ENCODE data around the gene AFAP1. TPM values are rescaled to one million over a fixed set of nuclear protein-coding genes. Genes with fewer than 3 reads are reported as not detected.

The AFAP1 gene
- 54.4 and 55.6 TPM in 2 replicates for total RNA-seq

DNA sequence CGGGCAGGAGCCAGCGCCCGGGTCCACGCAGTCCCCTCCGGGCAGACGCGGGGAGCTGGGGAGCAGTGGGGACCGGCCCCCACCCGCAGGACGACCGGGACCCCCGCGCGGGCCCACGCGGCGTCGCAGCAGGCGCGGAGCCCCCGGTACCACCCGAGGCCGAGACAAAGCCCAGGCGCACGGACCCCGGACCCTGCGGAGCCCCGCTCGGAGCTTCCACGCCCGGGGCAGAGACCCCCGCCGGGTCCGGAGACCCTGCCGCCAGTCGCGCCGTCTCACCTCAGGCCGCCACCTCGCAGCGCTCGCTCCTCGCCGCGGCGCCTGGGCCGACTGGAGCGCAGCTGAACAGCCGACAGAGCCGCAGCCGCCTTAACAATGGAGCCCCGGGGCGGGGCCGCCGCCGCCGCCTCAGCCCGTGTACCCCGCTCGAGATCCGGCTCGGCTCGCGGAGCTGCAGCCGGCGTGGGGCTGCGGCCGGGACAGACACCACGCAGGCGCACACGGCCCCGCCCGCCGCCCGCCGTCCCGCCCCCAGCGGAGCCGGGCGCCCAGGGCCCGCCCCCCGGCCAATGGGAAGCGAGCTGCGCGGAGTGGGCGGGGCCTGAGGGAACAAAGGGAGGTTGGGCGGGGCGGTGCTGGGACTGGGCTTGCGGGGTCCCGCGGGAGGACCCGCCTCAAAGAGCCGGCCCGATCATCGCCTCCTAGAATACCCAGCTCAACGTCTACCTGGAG is at the start of gene AFAP1:
AFAP1 (minus strand) TSS at position 485 of the 732 bp plus-strand sequence. CDS start 67,783 bp downstream, outside the sequence.
- TF ChIP-seq, protein P1, sequence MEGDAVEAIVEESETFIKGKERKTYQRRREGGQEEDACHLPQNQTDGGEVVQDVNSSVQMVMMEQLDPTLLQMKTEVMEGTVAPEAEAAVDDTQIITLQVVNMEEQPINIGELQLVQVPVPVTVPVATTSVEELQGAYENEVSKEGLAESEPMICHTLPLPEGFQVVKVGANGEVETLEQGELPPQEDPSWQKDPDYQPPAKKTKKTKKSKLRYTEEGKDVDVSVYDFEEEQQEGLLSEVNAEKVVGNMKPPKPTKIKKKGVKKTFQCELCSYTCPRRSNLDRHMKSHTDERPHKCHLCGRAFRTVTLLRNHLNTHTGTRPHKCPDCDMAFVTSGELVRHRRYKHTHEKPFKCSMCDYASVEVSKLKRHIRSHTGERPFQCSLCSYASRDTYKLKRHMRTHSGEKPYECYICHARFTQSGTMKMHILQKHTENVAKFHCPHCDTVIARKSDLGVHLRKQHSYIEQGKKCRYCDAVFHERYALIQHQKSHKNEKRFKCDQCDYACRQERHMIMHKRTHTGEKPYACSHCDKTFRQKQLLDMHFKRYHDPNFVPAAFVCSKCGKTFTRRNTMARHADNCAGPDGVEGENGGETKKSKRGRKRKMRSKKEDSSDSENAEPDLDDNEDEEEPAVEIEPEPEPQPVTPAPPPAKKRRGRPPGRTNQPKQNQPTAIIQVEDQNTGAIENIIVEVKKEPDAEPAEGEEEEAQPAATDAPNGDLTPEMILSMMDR (IDR thresholded peaks at IDR 0.05; ENCODE audit: insufficient read depth, low read length, poor library complexity, severe bottlenecking) = no peak
- Histone ChIP-seq H3K27me3 (ENCODE audit: control insufficient read depth, insufficient read depth, low read length) (no peaks in the 10 kb centered on the region), H3K36me3 (ENCODE audit: control insufficient read depth, insufficient read depth, low read length) (no peaks in the 10 kb centered on the region), H3K4me3 (ENCODE audit: low read depth, low read length) (peak within 1 kb of the TSS; percentile 72)
- DNase-seq (ENCODE audit: low read depth) = no peak

GRCh38 chr4:7988437-7988836 is 48.8 kb upstream of the AFAP1 start:
- peaks cover 21% of the 10 kb centered on the region for H3K27me3 ChIP-seq (ENCODE audit: control insufficient read depth, insufficient read depth, low read length)
- DNase-seq (ENCODE audit: low read depth) = no peak
- TF ChIP-seq, protein P1 (IDR thresholded peaks at IDR 0.05; ENCODE audit: insufficient read depth, low read length, poor library complexity, severe bottlenecking) = no peak
- no peak overlapping the region for H3K4me3 ChIP-seq (ENCODE audit: low read depth, low read length)
- no peaks in the 10 kb centered on the region for H3K36me3 ChIP-seq (ENCODE audit: control insufficient read depth, insufficient read depth, low read length)

GRCh38 chr4:7987148-7987989 is 47.7 kb upstream of the AFAP1 start:
- DNase-seq (ENCODE audit: low read depth) = no peak
- H3K36me3 ChIP-seq (ENCODE audit: control insufficient read depth, insufficient read depth, low read length) = no peaks in the 10 kb centered on the region
- peaks cover 21% of the 10 kb centered on the region for H3K27me3 ChIP-seq (ENCODE audit: control insufficient read depth, insufficient read depth, low read length)
- TF ChIP-seq, protein P1 (IDR thresholded peaks at IDR 0.05; ENCODE audit: insufficient read depth, low read length, poor library complexity, severe bottlenecking) = peak; percentile 87
- H3K4me3 ChIP-seq (ENCODE audit: low read depth, low read length) = no peak overlapping the region

DNA sequence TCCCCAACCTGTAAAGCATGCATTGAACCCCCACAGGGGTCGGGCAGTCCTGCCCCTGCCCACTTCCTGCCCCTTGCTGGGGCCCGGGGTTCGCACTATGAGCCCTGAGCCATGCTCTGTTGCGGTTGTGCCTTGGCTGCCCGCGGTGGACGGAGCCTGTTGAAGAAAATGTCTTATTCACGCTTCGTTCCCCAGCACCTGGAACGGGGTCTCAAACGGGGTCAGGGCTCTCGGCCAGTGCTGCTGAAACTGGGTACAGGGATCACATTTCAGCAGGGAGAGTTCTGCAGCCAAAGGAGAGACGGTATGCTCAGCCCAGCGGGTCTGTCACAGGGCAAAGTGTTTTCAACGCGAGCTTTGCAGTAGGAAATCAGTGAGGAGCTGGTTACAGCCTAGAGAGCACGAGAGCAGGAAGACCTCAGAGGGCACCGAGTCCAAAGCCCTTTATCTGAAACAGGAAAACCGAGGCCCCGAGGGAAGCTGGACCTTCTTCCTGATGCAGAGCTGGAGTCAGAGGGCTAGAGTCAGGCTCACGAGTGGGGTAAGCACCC is 46.3 kb upstream of the AFAP1 start:
- TF ChIP-seq, protein P1 (IDR thresholded peaks at IDR 0.05; ENCODE audit: insufficient read depth, low read length, poor library complexity, severe bottlenecking) = no peak
- H3K27me3 ChIP-seq (ENCODE audit: control insufficient read depth, insufficient read depth, low read length) = peaks cover 17% of the 10 kb centered on the region
- no peaks in the 10 kb centered on the region for H3K36me3 ChIP-seq (ENCODE audit: control insufficient read depth, insufficient read depth, low read length)
- no peak for DNase-seq (ENCODE audit: low read depth)
- H3K4me3 ChIP-seq (ENCODE audit: low read depth, low read length) = no peak overlapping the region

DNA sequence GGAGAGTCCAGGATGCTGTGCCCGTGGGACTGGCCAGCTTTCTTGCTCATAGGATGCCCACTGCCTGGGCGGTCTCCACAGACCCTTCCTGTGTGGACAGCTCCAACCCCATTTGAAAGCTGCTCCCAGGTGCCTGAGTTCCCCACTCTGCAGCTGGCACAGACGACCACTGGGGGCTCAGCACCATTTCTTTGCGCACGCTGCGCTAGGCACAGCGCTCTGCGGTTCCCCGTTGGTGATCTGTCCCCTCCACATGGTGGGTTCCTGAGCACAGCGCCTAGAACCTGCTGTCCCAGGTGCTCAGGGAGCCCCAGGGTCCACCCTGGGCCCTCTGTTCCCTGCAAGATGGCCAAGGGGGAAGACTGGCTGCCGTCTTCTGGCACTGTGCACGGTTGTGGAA is 45.4 kb upstream of the AFAP1 start:
- TF ChIP-seq, protein P1 (IDR thresholded peaks at IDR 0.05; ENCODE audit: insufficient read depth, low read length, poor library complexity, severe bottlenecking) = no peak
- peaks cover 17% of the 10 kb centered on the region for H3K27me3 ChIP-seq (ENCODE audit: control insufficient read depth, insufficient read depth, low read length)
- no peak overlapping the region for H3K4me3 ChIP-seq (ENCODE audit: low read depth, low read length)
- no peaks in the 10 kb centered on the region for H3K36me3 ChIP-seq (ENCODE audit: control insufficient read depth, insufficient read depth, low read length)
- no peak for DNase-seq (ENCODE audit: low read depth)

All from kidney epithelial cell (primary cell).